GM12874 (cell line): Measurements from ENCODE around the gene NCR3LG1.

Experiments used
- CTCF ChIP-seq: IDR thresholded peaks from 2 replicates; pipeline ENCODE4 v1.5.1; 2011; ENCODE audit warnings: low read depth, mild to moderate bottlenecking, control low read depth, low read length, moderate library complexity; ENCODE audit not compliant: insufficient read depth

NCR3LG1 gene

DNA sequence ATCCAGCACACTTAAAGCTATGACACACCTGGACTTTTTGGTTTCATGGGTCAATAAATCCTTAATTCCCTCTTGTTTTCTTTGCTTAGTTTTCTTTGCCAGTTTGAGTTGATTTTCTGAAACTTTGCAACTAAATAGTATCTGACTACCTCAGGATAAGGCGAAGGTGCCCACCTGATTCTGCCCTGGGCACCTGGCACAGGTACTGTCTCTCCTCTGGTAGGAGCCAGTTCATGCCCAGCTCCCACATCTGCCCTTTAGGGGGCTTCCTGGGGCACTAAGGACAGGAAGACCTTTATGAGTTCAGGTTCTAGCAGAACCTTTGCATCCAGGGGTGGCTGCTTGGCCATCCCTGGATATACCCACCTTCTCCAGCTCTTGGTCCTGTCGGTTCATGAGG lies 56.4 kb downstream of the NCR3LG1 start:
- no peak for TF ChIP-seq CTCF

DNA sequence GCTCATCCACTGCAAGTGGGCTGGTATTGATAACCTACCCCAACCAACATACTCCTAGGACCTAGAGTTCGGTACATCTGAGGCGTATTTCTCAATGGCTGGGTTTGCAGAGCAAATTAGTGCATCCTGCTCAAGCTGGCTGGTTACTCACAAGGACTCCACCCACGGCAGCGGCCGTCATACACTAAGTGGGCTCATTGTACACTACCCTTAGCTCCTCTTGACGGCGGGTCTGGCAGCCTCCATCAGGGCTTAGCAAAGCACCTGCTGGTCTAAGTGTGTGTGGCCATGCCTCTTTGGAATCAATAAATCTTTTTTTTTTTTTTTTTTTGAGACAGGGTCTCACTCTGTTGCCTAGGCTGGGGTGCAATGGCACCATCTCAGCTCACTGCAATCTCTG lies 57.0 kb downstream of the NCR3LG1 start:
- TF ChIP-seq CTCF = no peak

GRCh38 chr11:17410606-17411379 lies 59.2 kb downstream of the NCR3LG1 start:
- TF ChIP-seq CTCF = no peak

DNA sequence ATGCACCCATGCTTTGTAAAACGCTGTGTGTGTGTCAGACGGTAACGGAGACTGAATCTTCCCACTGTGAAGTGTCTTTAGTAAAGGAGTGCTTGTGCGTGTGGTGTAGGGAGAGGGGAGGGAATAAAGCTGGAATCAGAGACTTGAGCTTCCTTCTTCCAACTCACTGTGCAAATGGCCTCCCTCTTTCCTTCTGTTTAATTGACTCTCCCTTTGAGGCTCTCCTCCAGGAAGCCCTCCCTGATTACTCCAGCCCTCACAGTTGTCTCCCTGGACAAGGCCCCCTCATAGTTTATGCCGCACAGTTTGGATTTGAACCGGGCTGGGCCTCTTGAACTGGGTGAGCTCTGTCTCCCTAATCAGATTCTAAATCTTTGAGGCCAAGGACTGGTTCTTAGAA lies 59.8 kb downstream of the NCR3LG1 start:
- TF ChIP-seq CTCF = no peak

DNA sequence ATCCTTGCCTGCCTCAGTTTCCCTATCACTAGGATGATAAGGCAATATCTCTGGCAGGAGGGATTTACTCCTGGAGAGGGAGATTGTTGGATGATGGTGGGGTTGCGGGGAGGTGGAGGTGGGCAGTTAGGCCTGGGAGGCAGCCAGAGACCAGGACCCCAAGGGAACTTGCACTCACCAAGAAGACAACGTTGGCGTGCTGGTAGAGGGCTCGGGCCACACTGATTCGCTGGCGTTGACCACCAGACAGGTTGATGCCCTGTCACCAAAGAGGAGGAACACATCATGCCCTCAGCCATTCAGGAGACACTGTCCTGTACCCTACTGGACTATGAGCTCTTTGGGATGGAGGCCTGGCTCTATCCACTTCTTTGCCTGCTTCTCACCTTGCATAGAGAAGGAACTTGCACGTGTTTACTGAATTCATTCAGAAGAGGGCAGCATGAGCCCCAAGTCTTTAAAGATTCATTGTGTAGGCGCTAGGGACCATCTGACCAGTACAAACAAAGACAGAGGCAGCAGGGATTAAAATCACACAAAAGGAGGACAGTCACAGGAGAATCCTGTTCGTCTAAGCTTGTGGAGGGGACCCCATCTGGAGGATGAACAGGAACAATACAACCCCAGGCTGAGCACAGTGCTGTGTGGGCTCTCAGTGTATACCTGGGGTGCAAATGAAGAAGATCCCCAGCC lies 61.0 kb downstream of the NCR3LG1 start:
- no peak for TF ChIP-seq CTCF

DNA sequence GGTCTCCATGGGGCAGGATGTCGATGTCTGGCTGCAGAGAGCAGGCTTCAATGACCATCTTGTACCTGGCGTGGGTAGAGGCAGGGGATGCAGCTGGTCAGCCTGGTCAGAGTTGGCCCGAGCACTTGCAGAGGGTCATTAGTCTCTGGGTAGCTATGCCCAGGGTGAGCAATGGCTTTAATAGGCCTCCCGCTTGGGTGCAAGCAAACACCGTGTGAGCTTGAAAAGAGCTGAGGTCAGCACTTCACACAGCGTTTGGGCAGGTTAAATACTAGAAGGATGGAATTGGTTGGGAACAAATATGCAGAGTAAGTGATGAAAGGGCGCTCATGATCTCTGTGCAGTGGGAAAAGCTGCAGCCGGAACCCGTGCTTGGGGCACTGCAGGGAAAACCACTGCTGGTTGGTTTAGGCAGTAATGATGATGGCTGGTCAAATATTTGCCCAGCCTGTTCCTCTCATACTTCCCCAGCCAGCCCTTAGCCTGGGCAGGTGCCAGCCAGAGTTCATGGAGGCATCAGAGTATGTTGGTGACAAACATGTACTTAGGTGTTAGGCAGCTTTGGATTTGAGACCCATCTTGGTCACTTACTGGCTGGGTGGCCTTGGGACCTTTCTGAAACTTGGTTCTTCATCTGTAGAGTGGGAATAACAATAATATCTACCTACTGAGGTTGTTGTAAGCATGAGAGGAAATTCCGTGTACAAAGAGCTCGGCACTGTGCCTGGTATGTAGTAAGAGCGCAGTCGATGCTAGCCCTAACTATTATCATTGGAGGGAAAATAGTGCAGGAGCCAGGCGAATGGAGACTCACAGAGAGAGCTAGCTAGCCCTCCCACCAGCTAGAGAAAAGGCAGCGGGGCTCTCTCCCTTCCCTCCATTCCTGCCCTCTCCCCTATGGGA lies 62.1 kb downstream of the NCR3LG1 start:
- no peak for TF ChIP-seq CTCF

- TF ChIP-seq CTCF = no peak
These were observed 62.7 kb downstream of the NCR3LG1 start for GRCh38 chr11:17414317-17414737.
